ENCODE data around the gene PAPPA. TPM values are rescaled to one million over a fixed set of nuclear protein-coding genes. Genes with fewer than 3 reads are reported as not detected.

Gene PAPPA
- total RNA-seq, 1 experiment from 2014 or later = 0.17 TPM

DNA sequence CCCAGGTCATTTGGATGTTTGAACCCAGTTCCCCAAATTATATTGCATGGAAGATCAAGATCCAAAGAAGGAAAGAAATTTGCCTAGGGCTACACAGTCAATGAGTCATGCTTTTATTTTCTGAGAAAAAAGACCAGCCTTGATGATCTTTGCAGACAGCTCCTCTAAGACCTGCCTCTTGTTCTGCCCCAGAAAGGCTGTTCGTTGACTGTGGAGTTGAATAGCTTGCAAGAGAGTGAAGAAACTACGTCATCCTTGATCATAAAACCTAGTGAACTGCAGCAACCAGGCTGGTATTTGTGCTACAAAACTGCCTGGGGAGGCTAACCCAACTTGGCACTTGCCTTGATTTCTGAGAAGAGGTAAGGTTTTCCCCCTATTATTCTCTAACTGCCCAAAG, 263.9 kb downstream of the PAPPA start:
- no CpG with 5 or more reads among the region's 2 CpGs for WGBS (ENCODE audit: extremely low coverage, insufficient read length, low lambda C conversion rate)

More for the DNA sequence above, 263.9 kb downstream of the PAPPA start:
- Mint-ChIP-seq H3K9me3 (no peaks in the 10 kb centered on the region), H3K27ac (no peak overlapping the region; a peak in 1 of 7 replicates), H3K4me3 (no peak overlapping the region), H3K27me3 (ENCODE audit: low read depth) (no peaks in the 10 kb centered on the region), H3K4me1 (no peaks in the 10 kb centered on the region), H3K36me3 (ENCODE audit: insufficient read depth in 1 of 3, low read depth in 3 of 3) (no peaks in the 10 kb centered on the region)
- Histone ChIP-seq H3K4me2 (ENCODE audit: insufficient read depth, insufficient read length, low read length) (no peak overlapping the region), H3K27me3 (ENCODE audit: insufficient read depth, low read length) (no peaks in the 10 kb centered on the region), H2BK5ac (ENCODE audit: insufficient read length, low read length) (no peak overlapping the region), H2AFZ (ENCODE audit: low read length) (no peak overlapping the region), H2BK15ac (ENCODE audit: low read depth, low read length) (no peak overlapping the region), H3K79me1 (ENCODE audit: insufficient read depth, low read depth, low read length, poor library complexity, severe bottlenecking) (no peaks in the 10 kb centered on the region), H2AK5ac (ENCODE audit: insufficient read length, low read length) (no peak overlapping the region), H3K9me3 (ENCODE audit: control insufficient read depth, low read depth, low read length) (no peaks in the 10 kb centered on the region), H4K5ac (ENCODE audit: insufficient read length, low read depth, low read length) (no peak overlapping the region), H3K4me1 (ENCODE audit: insufficient read depth, low read length) (no peaks in the 10 kb centered on the region), H2BK12ac (ENCODE audit: insufficient read length, low read depth, low read length) (no peak overlapping the region), H3K79me2 (ENCODE audit: insufficient read depth, low read length) (no peaks in the 10 kb centered on the region), H3K27ac (ENCODE audit: insufficient read length, low read depth, low read length) (no peak overlapping the region), H3K9ac (ENCODE audit: extremely low read depth, insufficient read length, low read length) (no peak overlapping the region), H4K8ac (replicated peaks; ENCODE audit: insufficient read length, low read depth, low read length) (no peak overlapping the region), H3K56ac (ENCODE audit: insufficient read length, low read depth, low read length) (no peak overlapping the region), H3K14ac (ENCODE audit: insufficient read depth, low read length) (no peak overlapping the region), H2BK120ac (ENCODE audit: low read depth, low read length, poor library complexity, severe bottlenecking) (no peak overlapping the region), H3K23me2 (ENCODE audit: insufficient read length, low read depth, low read length, poor library complexity, severe bottlenecking) (no peaks in the 10 kb centered on the region), H3T11ph (ENCODE audit: low read length) (no peak overlapping the region), H4K20me1 (ENCODE audit: control insufficient read depth, insufficient read depth, insufficient read length) (no peaks in the 10 kb centered on the region), H2BK20ac (ENCODE audit: low read depth, low read length, poor library complexity, severe bottlenecking) (no peak overlapping the region), H4K91ac (ENCODE audit: insufficient read length, low read depth, low read length) (no peak overlapping the region), H3K23ac (ENCODE audit: insufficient read length, low read depth, low read length) (no peak overlapping the region), H3K18ac (ENCODE audit: insufficient read length, low read depth, low read length) (no peak overlapping the region), H3K4ac (ENCODE audit: low read depth, low read length) (no peak overlapping the region)
- TF ChIP-seq, protein P1, sequence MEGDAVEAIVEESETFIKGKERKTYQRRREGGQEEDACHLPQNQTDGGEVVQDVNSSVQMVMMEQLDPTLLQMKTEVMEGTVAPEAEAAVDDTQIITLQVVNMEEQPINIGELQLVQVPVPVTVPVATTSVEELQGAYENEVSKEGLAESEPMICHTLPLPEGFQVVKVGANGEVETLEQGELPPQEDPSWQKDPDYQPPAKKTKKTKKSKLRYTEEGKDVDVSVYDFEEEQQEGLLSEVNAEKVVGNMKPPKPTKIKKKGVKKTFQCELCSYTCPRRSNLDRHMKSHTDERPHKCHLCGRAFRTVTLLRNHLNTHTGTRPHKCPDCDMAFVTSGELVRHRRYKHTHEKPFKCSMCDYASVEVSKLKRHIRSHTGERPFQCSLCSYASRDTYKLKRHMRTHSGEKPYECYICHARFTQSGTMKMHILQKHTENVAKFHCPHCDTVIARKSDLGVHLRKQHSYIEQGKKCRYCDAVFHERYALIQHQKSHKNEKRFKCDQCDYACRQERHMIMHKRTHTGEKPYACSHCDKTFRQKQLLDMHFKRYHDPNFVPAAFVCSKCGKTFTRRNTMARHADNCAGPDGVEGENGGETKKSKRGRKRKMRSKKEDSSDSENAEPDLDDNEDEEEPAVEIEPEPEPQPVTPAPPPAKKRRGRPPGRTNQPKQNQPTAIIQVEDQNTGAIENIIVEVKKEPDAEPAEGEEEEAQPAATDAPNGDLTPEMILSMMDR (conservative IDR thresholded peaks at IDR 0.05) = no peak
- no peak for DNase-seq

Data from H9 (cell line).